OCI-LY1 (cell line): ENCODE results near the gene SAC3D1.

Source experiments
- H2AFZ ChIP-seq: fragments of 200-600 bp; sonication (generic), shearing (Covaris generic); 2 replicates; pipeline ENCODE4 v1.6.0; 2014; ENCODE audit warnings: antibody characterized with exemption, mild to moderate bottlenecking, low read length
- H3F3A ChIP-seq: fragments of 200-600 bp; sonication (generic), shearing (Covaris generic); 2 replicates; pipeline ENCODE4 v1.6.0; 2014; ENCODE audit warnings: mild to moderate bottlenecking, antibody characterized with exemption, low read length, moderate library complexity; ENCODE audit not compliant: insufficient read depth
- H3K27ac ChIP-seq: fragments of 200-600 bp; sonication (generic); 2 replicates; pipeline ENCODE4 v1.5.1; 2014; ENCODE audit warnings: low read length, mixed run types, mild to moderate bottlenecking, low read depth; ENCODE audit not compliant: poor library complexity, severe bottlenecking
- H3K27me3 ChIP-seq: fragments of 200-600 bp; sonication (generic); 2 replicates; pipeline ENCODE4 v1.6.0; 2014; ENCODE audit warnings: antibody characterized with exemption, mild to moderate bottlenecking, low read length, moderate library complexity; ENCODE audit not compliant: insufficient read depth
- H3K36me3 ChIP-seq: fragments of 200-600 bp; sonication (generic); 2 replicates; pipeline ENCODE4 v1.6.1; 2014; ENCODE audit warnings: mild to moderate bottlenecking, antibody characterized with exemption, low read length, moderate library complexity, mixed read lengths; ENCODE audit not compliant: insufficient read depth
- H3K4me1 ChIP-seq: fragments of 200-600 bp; sonication (generic); 2 replicates; pipeline ENCODE4 v1.5.1; 2014; ENCODE audit warnings: mild to moderate bottlenecking, low read length, moderate library complexity; ENCODE audit not compliant: insufficient read depth, severe bottlenecking
- H3K4me2 ChIP-seq: fragments of 200-600 bp; sonication (generic), shearing (Covaris generic); 2 replicates; pipeline ENCODE4 v1.6.1; 2014; ENCODE audit warnings: low read length
- H3K4me3 ChIP-seq: fragments of 200-600 bp; sonication (generic); 2 replicates; pipeline ENCODE4 v1.5.1; 2014; ENCODE audit warnings: low read length, low read depth, mild to moderate bottlenecking, mixed read lengths; ENCODE audit not compliant: poor library complexity, severe bottlenecking
- H3K79me2 ChIP-seq: fragments of 200-600 bp; shearing (Covaris generic); 2 replicates; pipeline ENCODE4 v1.6.1; 2016; ENCODE audit warnings: mixed run types, low read length, mixed read lengths; ENCODE audit not compliant: insufficient read depth
- H3K9ac ChIP-seq: fragments of 200-600 bp; sonication (generic), shearing (Covaris generic); 2 replicates; pipeline ENCODE4 v1.6.1; 2014; ENCODE audit warnings: mild to moderate bottlenecking, low read length, mixed read lengths
- H3K9me2 ChIP-seq: fragments of 200-600 bp; sonication (generic), shearing (Covaris generic); 2 replicates; pipeline ENCODE4 v1.6.1; 2014; ENCODE audit warnings: low read depth, mild to moderate bottlenecking, low read length, mixed read lengths
- H3K9me3 ChIP-seq: fragments of 200-600 bp; shearing (Covaris generic); 2 replicates; pipeline ENCODE4 v1.6.1; 2014; ENCODE audit warnings: low read length, mixed read lengths
- H4K20me1 ChIP-seq: fragments of 200-600 bp; sonication (generic), shearing (Covaris generic); 2 replicates; pipeline ENCODE4 v1.6.0; 2016; ENCODE audit warnings: mild to moderate bottlenecking, low read length; ENCODE audit not compliant: insufficient read depth
- EZH2 ChIP-seq: fragments of 200-600 bp; sonication (generic), shearing (Covaris generic); IDR thresholded peaks from 2 replicates; pipeline ENCODE4 v1.8.0; 2017; ENCODE audit warnings: borderline replicate concordance, mixed run types, mild to moderate bottlenecking, antibody characterized with exemption, low read length, moderate library complexity, mixed read lengths
- TF ChIP-seq, protein P1 (sequence below): fragments of 200-600 bp; sonication (generic), shearing (Covaris generic); IDR thresholded peaks from 2 replicates; pipeline ENCODE4 v1.5.1; 2017; ENCODE audit warnings: mild to moderate bottlenecking, antibody characterized with exemption, low read length, moderate library complexity, mixed read lengths

SAC3D1 gene

GRCh38 chr11:65026810-65027209 lies 14.2 kb upstream of the SAC3D1 start:
- Histone ChIP-seq H3K4me2 (peak overlapping the region; percentile 92), H3K79me2 (no peaks in the 10 kb centered on the region), H3K4me3 (peak overlapping the region; percentile 70), H3F3A (no peaks in the 10 kb centered on the region), H3K4me1 (peaks cover 16% of the 10 kb centered on the region), H3K27me3 (no peaks in the 10 kb centered on the region), H3K27ac (no peak overlapping the region), H3K9me3 (no peaks in the 10 kb centered on the region), H3K9me2 (no peaks in the 10 kb centered on the region), H3K9ac (peak overlapping the region; percentile 83), H2AFZ (peak overlapping the region; percentile 75; the same call in 1 of the 2 replicates), H4K20me1 (no peaks in the 10 kb centered on the region), H3K36me3 (0 out of 2 replicates have a peak, but pooled peaks cover 3% of the 10 kb centered on the region)
- TF ChIP-seq, protein P1, sequence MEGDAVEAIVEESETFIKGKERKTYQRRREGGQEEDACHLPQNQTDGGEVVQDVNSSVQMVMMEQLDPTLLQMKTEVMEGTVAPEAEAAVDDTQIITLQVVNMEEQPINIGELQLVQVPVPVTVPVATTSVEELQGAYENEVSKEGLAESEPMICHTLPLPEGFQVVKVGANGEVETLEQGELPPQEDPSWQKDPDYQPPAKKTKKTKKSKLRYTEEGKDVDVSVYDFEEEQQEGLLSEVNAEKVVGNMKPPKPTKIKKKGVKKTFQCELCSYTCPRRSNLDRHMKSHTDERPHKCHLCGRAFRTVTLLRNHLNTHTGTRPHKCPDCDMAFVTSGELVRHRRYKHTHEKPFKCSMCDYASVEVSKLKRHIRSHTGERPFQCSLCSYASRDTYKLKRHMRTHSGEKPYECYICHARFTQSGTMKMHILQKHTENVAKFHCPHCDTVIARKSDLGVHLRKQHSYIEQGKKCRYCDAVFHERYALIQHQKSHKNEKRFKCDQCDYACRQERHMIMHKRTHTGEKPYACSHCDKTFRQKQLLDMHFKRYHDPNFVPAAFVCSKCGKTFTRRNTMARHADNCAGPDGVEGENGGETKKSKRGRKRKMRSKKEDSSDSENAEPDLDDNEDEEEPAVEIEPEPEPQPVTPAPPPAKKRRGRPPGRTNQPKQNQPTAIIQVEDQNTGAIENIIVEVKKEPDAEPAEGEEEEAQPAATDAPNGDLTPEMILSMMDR, result no peak
- no peak for TF ChIP-seq EZH2

GRCh38 chr11:65027213-65028067 lies 13.6 kb upstream of the SAC3D1 start, which contains the start of gene SNX15:
SNX15 (plus strand) TSS chr11:65027439; CDS start chr11:65027538, 99 bp downstream.
- H3K4me2 ChIP-seq, result peak within 1 kb of the TSS; percentile 92
- no peaks in the 10 kb centered on the region for H3K27me3 ChIP-seq
- H3K9ac ChIP-seq, result peak within 1 kb of the TSS; percentile 83
- no peaks in the 10 kb centered on the region; the same call in 1 of the 2 replicates for H3K36me3 ChIP-seq
- H3K9me2 ChIP-seq, result no peaks in the 10 kb centered on the region
- no peaks in the 10 kb centered on the region for H3F3A ChIP-seq
- H4K20me1 ChIP-seq, result no peaks in the 10 kb centered on the region
- H3K27ac ChIP-seq, result peak within 1 kb of the TSS; percentile 65
- H3K4me1 ChIP-seq, result peaks cover 16% of the 10 kb centered on the region
- no peaks in the 10 kb centered on the region for H3K9me3 ChIP-seq
- peak within 1 kb of the TSS; percentile 70 for H3K4me3 ChIP-seq
- H2AFZ ChIP-seq, result peak within 1 kb of the TSS; percentile 75; the same call in 1 of the 2 replicates
- TF ChIP-seq, protein P1, result no peak; the same call in 1 of the 2 replicates
- no peak for TF ChIP-seq EZH2
- H3K79me2 ChIP-seq, result no peaks in the 10 kb centered on the region

DNA sequence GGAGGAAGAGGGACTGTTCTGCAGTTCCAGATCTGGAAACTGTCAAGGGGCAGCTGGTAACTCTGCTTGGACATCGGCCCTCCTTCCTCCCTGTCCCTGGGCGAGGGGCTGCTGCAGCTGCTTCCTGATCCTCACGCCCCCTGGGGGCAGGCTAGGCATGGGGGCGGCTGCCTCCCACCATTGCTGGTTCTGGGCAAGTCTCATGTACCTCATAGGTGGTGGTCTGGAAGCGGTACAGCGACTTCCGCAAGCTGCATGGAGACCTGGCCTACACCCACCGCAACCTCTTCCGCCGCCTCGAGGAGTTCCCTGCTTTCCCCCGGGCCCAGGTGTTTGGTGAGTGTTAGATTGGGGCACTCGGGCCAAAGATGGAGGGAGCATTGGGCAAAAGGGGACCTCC lies 8.8 kb upstream of the SAC3D1 start:
- no peak for TF ChIP-seq EZH2
- TF ChIP-seq, protein P1, result no peak
- no peaks in the 10 kb centered on the region; the same call in 1 of the 2 replicates for H3K36me3 ChIP-seq
- H3F3A ChIP-seq, result no peaks in the 10 kb centered on the region
- no peak overlapping the region for H3K4me2 ChIP-seq
- no peaks in the 10 kb centered on the region for H3K27me3 ChIP-seq
- H3K4me1 ChIP-seq, result peaks cover 11% of the 10 kb centered on the region
- H2AFZ ChIP-seq, result no peak overlapping the region
- H3K9ac ChIP-seq, result no peak overlapping the region
- no peaks in the 10 kb centered on the region for H3K9me3 ChIP-seq
- no peak overlapping the region for H3K4me3 ChIP-seq
- H4K20me1 ChIP-seq, result no peaks in the 10 kb centered on the region
- H3K9me2 ChIP-seq, result no peaks in the 10 kb centered on the region
- H3K27ac ChIP-seq, result no peak overlapping the region
- H3K79me2 ChIP-seq, result no peaks in the 10 kb centered on the region
